Measurements from ENCODE around the gene SPESP1. TPM values are rescaled to one million over a fixed set of nuclear protein-coding genes. Genes with fewer than 3 reads are reported as not detected.

Gene SPESP1
- total and polyA plus RNA-seq, 4 donors = 0.33 to 3.2 (median 1.4) TPM

DNA sequence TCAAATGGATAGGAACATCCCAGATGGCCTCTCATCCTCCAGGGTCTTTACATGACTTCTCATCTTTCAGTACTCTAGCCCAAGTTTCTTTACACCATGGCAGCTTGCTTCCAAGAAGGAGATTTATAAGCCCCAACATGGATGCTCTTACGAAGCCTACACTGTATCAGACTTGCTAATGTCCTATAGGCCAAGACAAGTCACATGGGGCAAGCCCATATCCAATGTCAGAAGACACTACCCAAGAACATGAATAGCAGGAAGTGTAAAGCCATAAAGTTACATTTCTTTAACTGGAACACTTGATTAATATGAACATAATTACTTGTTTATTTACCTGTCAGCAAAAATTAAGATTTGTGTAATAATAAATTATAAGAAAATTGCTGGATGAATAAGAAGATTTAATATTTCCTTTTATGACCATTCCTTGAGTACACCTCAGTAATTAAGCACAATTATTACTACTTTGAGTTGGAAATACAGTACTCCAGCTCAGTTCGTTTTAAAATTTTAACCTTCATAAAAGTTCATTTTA is 5.1 kb downstream of the SPESP1 start:
- TF ChIP-seq REST (IDR thresholded peaks at IDR 0.05) = no peak
- TF ChIP-seq HNF4A (conservative IDR thresholded peaks at IDR 0.05) = no peak
- TF ChIP-seq ATF3 (IDR thresholded peaks at IDR 0.05) = no peak
- TF ChIP-seq, protein P1, sequence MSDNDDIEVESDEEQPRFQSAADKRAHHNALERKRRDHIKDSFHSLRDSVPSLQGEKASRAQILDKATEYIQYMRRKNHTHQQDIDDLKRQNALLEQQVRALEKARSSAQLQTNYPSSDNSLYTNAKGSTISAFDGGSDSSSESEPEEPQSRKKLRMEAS (IDR thresholded peaks at IDR 0.05) = no peak
- TF ChIP-seq FOXA1 (IDR thresholded peaks at IDR 0.05) = no peak
- TF ChIP-seq EGR1 (IDR thresholded peaks at IDR 0.05; ENCODE audit: low read depth in 2 of 2) = no peak
- TF ChIP-seq SP1 (IDR thresholded peaks at IDR 0.05) = no peak
- no peak for TF ChIP-seq GABPA (IDR thresholded peaks at IDR 0.05 in 1 of 2, conservative IDR thresholded peaks at IDR 0.05 in 1 of 2)
- TF ChIP-seq RXRA (IDR thresholded peaks at IDR 0.05) = no peak
- no peak for TF ChIP-seq CTCF (IDR thresholded peaks at IDR 0.05; ENCODE audit: low read depth, low read length, missing input control)
- no peak for TF ChIP-seq HNF4G (IDR thresholded peaks at IDR 0.05)
- no peak for TF ChIP-seq TAF1 (conservative IDR thresholded peaks at IDR 0.05)
- no peak for TF ChIP-seq NR2F2 (IDR thresholded peaks at IDR 0.05)
- TF ChIP-seq, protein P2, sequence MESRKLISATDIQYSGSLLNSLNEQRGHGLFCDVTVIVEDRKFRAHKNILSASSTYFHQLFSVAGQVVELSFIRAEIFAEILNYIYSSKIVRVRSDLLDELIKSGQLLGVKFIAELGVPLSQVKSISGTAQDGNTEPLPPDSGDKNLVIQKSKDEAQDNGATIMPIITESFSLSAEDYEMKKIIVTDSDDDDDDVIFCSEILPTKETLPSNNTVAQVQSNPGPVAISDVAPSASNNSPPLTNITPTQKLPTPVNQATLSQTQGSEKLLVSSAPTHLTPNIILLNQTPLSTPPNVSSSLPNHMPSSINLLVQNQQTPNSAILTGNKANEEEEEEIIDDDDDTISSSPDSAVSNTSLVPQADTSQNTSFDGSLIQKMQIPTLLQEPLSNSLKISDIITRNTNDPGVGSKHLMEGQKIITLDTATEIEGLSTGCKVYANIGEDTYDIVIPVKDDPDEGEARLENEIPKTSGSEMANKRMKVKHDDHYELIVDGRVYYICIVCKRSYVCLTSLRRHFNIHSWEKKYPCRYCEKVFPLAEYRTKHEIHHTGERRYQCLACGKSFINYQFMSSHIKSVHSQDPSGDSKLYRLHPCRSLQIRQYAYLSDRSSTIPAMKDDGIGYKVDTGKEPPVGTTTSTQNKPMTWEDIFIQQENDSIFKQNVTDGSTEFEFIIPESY (IDR thresholded peaks at IDR 0.05) = no peak
- TF ChIP-seq RAD21 (IDR thresholded peaks at IDR 0.05) = no peak
- Histone ChIP-seq H3K9ac (ENCODE audit: low read depth in 1 of 2, low read length in 2 of 2) (no peak overlapping the region), H3K4me3 (ENCODE audit: low read depth in 1 of 3, low read length in 3 of 3) (no peak overlapping the region), H3K27ac (ENCODE audit: low read depth in 1 of 2, low read length in 2 of 2) (no peak overlapping the region), H3K9me3 (ENCODE audit: control insufficient read depth in 4 of 4, low read length in 3 of 4) (no peaks in the 10 kb centered on the region), H3K4me1 (ENCODE audit: control insufficient read depth in 4 of 4, insufficient read depth in 4 of 4, low read length in 3 of 4) (peaks cover 0 to 2% (median 0%) of the 10 kb centered on the region in 4 donors), H3K36me3 (ENCODE audit: control insufficient read depth in 4 of 4, insufficient read depth in 3 of 4, low read depth in 1 of 4, low read length in 3 of 4) (no peaks in the 10 kb centered on the region), H3K27me3 (ENCODE audit: control insufficient read depth in 4 of 4, insufficient read depth in 4 of 4, low read length in 3 of 4) (peaks cover 0 to 4% (median 0%) of the 10 kb centered on the region in 4 donors)
- DNase-seq (ENCODE audit: low spot score) = no peak
- 82% methylated on average over 2 of the region's 2 CpGs for whole genome bisulfite sequencing

DNA sequence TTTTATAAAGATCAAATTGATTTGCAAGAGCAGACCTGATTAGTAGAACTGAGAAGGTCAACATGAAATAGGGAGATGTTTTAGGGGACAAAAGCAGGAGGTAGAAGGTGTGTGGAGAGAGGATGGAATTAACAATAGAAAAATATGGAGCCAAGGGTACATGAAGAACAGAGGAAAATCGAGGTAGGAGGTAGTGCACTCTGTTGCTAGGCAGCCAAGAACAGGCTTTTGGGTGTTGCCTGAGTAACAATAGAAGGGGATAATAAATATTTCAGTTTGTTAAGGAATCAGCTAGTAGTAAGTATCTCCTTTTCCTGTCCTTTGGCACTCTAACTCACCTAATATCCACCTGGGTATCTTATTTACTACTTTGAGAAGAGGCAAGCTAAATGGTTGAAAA is 9.2 kb downstream of the SPESP1 start:
- DNase-seq (ENCODE audit: low spot score) = no peak
- Histone ChIP-seq H3K36me3 (ENCODE audit: control insufficient read depth in 4 of 4, insufficient read depth in 3 of 4, low read depth in 1 of 4, low read length in 3 of 4) (no peaks in the 10 kb centered on the region), H3K9ac (ENCODE audit: low read depth in 1 of 2, low read length in 2 of 2) (no peak overlapping the region), H3K27me3 (ENCODE audit: control insufficient read depth in 4 of 4, insufficient read depth in 4 of 4, low read length in 3 of 4) (peaks cover 0 to 10% (median 0%) of the 10 kb centered on the region in 4 donors), H3K4me3 (ENCODE audit: low read depth in 1 of 3, low read length in 3 of 3) (no peak overlapping the region), H3K27ac (ENCODE audit: low read depth in 1 of 2, low read length in 2 of 2) (no peak overlapping the region), H3K4me1 (ENCODE audit: control insufficient read depth in 4 of 4, insufficient read depth in 4 of 4, low read length in 3 of 4) (no peaks in the 10 kb centered on the region), H3K9me3 (ENCODE audit: control insufficient read depth in 4 of 4, low read length in 3 of 4) (no peaks in the 10 kb centered on the region)
- 63% methylated on average over 1 of the region's 1 CpG for WGBS
- no peak for TF ChIP-seq RXRA (IDR thresholded peaks at IDR 0.05)
- TF ChIP-seq FOXA2 (IDR thresholded peaks at IDR 0.05) = no peak
- no peak for TF ChIP-seq HNF4G (IDR thresholded peaks at IDR 0.05)
- TF ChIP-seq FOXA1 (IDR thresholded peaks at IDR 0.05) = no peak

Data from liver (tissue), 9 donors.